ENCODE results near the gene MELTF. TPM values are rescaled to one million over a fixed set of nuclear protein-coding genes. Genes with fewer than 3 reads are reported as not detected.

MELTF gene
- total RNA-seq, 1 donor from 2014 or later: 5.0 TPM

DNA sequence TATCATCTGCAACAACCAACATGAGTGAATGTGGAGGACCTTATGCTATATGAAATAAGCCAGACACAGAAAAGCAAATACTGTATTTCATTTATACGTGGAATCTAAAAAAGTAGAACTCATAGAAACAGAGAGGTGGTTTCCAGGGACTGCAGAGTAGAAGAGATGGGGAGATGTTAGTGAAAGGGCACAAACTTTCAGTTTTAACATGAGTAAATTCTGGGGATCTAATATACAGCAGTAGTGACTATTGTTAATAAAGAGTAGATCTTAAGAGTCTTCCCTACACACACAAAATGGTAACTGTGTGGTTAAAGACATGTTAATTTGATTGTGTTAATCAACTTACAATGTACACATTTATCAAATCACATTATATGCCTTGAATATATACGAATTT, 20.9 kb upstream of the MELTF start:
- no peak overlapping the region for H3K27ac Mint-ChIP-seq
- H3K27me3 Mint-ChIP-seq: no peaks in the 10 kb centered on the region
- no peak overlapping the region for H3K4me3 Mint-ChIP-seq (ENCODE audit: low read depth)
- peaks cover 3% of the 10 kb centered on the region for H3K4me1 Mint-ChIP-seq (ENCODE audit: low read depth)
- no peak for TF ChIP-seq CTCF (IDR thresholded peaks at IDR 0.05; ENCODE audit: unreplicated experiment)
- no peaks in the 10 kb centered on the region for H3K9me3 Mint-ChIP-seq (ENCODE audit: low read depth)
- H3K36me3 Mint-ChIP-seq (ENCODE audit: insufficient read depth): peaks cover 30% of the 10 kb centered on the region
- DNase-seq (ENCODE audit: low spot score, unreplicated experiment): no peak

DNA sequence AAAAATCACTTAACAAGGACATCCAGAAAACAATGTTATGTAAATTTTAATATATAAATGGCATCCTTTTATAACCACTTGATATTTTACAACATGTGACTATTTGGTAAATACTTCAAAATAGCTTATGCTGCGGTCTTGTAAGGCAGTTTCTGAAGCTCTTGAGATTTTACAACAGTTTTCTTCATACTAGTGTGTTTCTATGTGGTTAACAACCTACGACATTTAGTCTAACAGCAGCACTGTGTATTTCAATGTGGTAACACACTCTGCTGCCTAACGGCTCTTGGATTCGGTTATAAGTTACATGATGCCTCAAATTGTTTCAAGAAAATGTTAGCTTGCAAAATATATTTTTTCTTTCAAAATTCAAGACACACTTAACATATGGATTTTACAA, 12.9 kb upstream of the MELTF start:
- no peaks in the 10 kb centered on the region for H3K27me3 Mint-ChIP-seq
- H3K36me3 Mint-ChIP-seq (ENCODE audit: insufficient read depth): peaks cover 10% of the 10 kb centered on the region
- TF ChIP-seq CTCF (IDR thresholded peaks at IDR 0.05; ENCODE audit: unreplicated experiment): no peak
- H3K4me3 Mint-ChIP-seq (ENCODE audit: low read depth): no peak overlapping the region
- peaks cover under 1% of the 10 kb centered on the region for H3K4me1 Mint-ChIP-seq (ENCODE audit: low read depth)
- DNase-seq (ENCODE audit: low spot score, unreplicated experiment): no peak
- no peaks in the 10 kb centered on the region for H3K9me3 Mint-ChIP-seq (ENCODE audit: low read depth)
- no peak overlapping the region for H3K27ac Mint-ChIP-seq

GRCh38 chr3:197041875-197042488, 12.4 kb upstream of the MELTF start:
- no peak for DNase-seq (ENCODE audit: low spot score, unreplicated experiment)
- Mint-ChIP-seq H3K4me1 (ENCODE audit: low read depth) (no peaks in the 10 kb centered on the region), H3K27ac (peak overlapping the region; percentile 3), H3K27me3 (peaks cover 2% of the 10 kb centered on the region), H3K9me3 (ENCODE audit: low read depth) (no peaks in the 10 kb centered on the region), H3K36me3 (ENCODE audit: insufficient read depth) (peaks cover 10% of the 10 kb centered on the region), H3K4me3 (ENCODE audit: low read depth) (no peak overlapping the region)
- no peak for TF ChIP-seq CTCF (IDR thresholded peaks at IDR 0.05; ENCODE audit: unreplicated experiment)

GRCh38 chr3:197040658-197041057, 11.0 kb upstream of the MELTF start:
- Mint-ChIP-seq H3K27ac (no peak overlapping the region), H3K4me3 (ENCODE audit: low read depth) (no peak overlapping the region), H3K9me3 (ENCODE audit: low read depth) (no peaks in the 10 kb centered on the region), H3K27me3 (peaks cover 9% of the 10 kb centered on the region), H3K36me3 (ENCODE audit: insufficient read depth) (peaks cover 2% of the 10 kb centered on the region), H3K4me1 (ENCODE audit: low read depth) (no peaks in the 10 kb centered on the region)
- TF ChIP-seq CTCF (IDR thresholded peaks at IDR 0.05; ENCODE audit: unreplicated experiment): no peak
- no peak for DNase-seq (ENCODE audit: low spot score, unreplicated experiment)

DNA sequence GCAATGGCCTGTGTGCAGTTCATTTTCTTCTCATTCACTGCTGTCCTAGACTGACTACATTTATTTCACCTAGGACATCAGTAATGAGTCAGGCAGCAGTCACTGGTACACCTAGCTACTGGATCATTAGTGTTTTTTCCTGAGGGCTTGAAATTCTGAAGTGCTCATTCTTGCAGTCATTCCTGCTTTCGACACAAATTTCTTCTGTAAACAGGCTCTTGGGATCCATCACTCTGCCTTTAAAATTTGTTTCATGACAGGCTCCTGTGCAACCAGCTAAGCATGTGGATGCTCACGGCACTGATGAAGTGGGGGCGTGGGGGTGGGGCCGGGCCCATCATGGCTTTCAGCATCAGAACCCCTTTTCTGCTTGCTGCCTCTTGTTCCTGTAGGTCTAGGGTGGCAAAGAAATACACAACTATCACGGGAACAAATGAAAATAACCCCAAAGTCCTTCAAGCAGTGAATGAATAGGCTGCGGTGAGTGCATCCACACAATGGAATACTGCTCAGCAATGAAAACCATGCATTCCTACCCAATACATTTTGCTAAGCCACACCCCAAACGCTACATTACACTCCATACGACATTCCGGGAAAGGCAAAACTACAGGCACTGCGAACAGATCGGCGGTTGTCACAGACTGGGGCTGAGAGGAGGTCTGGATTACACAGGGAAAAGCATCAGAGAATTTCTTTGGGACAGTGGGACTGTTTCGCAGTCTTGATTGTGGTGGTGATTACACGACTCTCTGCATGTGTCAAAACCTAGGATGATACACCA, 9.3 kb upstream of the MELTF start:
- no peak overlapping the region for H3K4me3 Mint-ChIP-seq (ENCODE audit: low read depth)
- no peaks in the 10 kb centered on the region for H3K9me3 Mint-ChIP-seq (ENCODE audit: low read depth)
- H3K4me1 Mint-ChIP-seq (ENCODE audit: low read depth): no peaks in the 10 kb centered on the region
- H3K27ac Mint-ChIP-seq: no peak overlapping the region
- H3K36me3 Mint-ChIP-seq (ENCODE audit: insufficient read depth): peaks cover 1% of the 10 kb centered on the region
- DNase-seq (ENCODE audit: low spot score, unreplicated experiment): no peak
- TF ChIP-seq CTCF (IDR thresholded peaks at IDR 0.05; ENCODE audit: unreplicated experiment): no peak
- H3K27me3 Mint-ChIP-seq: peaks cover 20% of the 10 kb centered on the region
